ENCODE data around the gene SNRPA1.

Gene SNRPA1

DNA sequence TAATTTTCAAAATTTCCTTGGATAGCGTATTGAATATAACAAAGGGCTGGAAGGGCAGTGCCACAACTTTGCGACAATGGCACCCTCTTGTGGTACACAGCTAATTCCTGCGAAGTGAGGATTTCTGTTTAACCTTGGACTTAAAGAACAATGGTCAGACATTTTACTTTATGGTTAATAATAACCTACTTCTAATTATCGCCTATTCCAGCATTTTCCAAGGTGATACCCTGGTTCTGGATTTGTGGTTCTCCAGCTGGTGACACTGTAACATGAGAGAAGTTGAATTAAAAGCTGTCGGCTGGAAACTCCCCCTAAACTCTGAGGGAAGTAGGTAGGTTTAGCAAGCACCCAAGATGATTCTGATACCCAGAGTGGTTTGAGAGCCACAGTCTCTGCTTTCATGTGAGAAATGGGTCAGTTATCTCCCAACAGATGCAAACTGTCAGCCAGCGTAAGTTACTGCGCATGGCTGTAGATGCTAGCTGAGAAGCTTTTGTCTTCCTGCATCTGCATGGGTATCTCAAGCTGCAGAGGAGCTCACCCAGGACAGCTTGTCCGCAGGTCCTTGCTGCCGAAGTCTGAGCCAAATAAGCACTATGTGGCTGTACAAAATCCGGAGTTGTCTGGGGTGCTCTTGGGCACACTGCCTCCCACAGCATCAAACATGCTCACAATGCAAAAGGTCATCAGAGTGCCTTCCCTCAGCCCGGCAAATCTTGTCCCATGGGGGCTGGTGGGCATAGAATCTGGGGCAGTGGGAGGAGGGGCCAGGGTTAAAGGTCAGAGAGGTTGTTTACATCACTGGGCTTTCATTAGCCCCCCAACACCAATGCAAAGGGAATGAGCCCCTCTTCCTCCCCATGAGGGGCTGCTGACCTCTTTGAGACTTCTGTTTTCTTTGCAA lies 36.6 kb downstream of the SNRPA1 start:
- peak; percentile 89 for DNase-seq (ENCODE audit: low spot score)

DNA sequence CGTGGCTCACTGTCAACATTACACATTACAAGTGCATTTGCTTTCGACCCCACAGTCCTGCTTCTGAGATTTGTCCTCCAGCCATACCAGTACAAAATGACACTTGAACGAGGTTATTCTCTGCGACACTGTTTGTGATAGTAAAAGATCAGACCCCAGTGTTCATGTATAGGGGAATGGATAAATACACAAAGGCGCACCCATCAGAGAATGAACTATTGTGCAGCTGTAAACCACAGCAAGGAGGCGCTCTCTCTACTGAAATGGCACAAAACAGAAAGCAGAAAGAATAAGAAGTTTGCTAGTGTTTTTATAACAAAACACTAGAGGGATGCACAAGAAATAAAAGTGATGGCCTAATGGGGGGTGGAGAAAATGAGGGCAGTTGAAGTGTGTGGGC lies 38.3 kb downstream of the SNRPA1 start:
- no peak for DNase-seq (ENCODE audit: low spot score)

- no peak for DNase-seq (ENCODE audit: low spot score)
Measured at GRCh38 chr15:101255615-101256241, 39.3 kb downstream of the SNRPA1 start.

DNA sequence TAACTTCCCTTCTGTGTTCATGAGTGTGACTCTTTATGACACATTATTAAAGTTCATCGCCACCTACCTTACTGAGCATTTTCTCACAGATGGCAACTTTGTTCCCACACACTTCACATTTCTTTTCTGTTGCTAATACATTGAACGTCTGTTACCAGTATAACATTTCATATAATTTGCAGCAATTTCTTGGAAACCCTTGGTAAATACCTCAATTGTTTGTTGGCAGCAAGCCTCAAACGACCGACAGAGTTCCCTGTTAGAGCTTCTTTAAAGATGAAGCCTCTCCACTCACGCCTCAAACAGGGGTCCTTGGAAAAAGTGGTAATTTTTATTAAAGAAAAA lies 40.0 kb downstream of the SNRPA1 start:
- DNase-seq (ENCODE audit: low spot score): no peak

DNA sequence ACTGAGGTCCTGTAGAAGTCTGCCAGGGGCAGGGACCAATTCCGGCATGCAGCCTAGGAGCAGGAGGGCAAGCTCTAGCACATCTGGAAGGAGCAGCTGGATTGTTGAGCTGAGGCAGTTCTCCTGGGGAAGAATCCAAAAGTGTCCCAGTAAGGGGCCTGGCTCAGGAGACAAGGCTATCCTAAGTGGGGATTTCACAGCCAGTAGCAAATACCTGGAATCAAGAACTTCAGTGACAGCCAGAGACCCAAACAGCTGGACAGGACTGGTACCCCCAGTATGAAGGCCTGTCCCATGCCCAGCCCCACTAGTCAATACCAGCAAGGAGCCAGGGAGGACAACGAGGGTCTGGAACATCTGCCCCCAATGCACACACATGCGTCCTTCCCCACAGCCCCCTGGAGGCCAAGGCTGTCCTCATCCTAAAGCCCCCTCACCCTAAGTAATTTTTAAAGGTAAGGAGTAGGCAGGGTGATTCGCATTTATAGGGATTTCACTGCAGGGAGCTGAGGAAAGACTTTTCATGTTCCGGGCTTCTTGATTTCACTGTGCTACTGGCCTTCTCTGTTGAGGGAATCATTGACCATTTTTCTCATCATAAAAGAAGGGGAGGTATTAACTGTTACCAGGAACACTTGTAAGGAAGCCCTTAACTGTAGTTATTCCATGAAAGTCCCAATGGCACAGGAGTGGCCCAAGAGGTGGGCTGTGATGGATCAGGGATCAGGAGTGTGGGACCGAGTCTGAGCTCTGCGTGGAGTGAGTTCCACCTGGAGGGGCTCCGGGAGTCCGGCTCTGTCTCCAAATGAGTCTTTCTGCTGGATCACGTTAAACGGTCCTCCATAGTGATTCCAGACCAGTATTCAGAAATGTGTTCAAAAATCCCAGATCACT lies 40.6 kb downstream of the SNRPA1 start:
- no peak for DNase-seq (ENCODE audit: low spot score)

DNA sequence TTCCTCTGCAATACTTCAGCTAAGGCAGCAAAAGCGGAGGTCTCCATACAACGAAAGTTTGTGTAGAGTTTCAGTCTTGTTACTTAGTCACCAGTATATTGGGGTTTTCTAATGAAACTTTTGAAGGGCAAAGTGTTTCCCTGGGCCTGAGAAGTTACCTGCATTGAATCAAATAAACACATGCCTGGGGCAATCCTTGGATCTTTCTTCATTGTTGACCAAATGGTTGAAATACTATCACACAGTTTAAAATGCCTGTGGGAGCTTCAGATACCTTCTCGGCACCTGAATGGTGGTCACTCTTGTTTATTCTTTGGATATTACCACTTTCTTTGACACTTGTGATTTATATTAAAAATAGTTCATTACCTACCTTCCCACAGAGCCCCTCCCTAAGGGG lies 42.2 kb downstream of the SNRPA1 start:
- DNase-seq (ENCODE audit: low spot score): no peak

- peak; percentile 91 for DNase-seq (ENCODE audit: low spot score)
Measured at GRCh38 chr15:101251830-101252820, 42.9 kb downstream of the SNRPA1 start, which contains the start of gene CHSY1. Gene CHSY1, minus strand, starts transcription at chr15:101252048. Its CDS starts 592 bp downstream, at chr15:101251456.

GRCh38 chr15:101250873-101251829 lies 43.9 kb downstream of the SNRPA1 start:
- no peak for DNase-seq (ENCODE audit: low spot score)

DNA sequence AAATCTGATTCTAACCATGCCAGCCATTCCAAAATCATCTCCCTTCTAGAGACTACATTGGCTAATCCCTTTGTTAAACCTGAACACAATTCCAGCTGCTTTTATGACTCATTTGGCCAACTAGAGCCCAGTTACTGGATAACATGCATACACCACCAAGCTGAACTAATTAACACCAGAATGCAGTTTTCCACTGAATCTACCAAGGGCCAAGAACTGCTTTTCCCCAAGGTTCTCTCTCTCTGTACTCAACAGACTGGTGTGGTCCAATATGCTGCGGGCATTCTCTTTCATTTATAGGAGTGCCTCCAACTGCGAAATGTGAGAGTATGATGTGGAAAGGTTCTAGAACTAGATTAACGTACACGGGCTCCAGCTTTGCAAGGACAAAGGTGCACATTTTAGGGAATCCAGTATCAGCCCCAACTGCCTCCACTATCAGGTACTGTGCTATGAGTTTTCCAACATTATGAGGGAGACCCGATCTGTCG lies 44.7 kb downstream of the SNRPA1 start:
- no peak for DNase-seq (ENCODE audit: low spot score)

- DNase-seq (ENCODE audit: low spot score): no peak
Measured at GRCh38 chr15:101248274-101248673, 46.8 kb downstream of the SNRPA1 start.

GRCh38 chr15:101246824-101247745 lies 48.0 kb downstream of the SNRPA1 start:
- DNase-seq (ENCODE audit: low spot score): no peak

GRCh38 chr15:101246391-101246790 lies 48.7 kb downstream of the SNRPA1 start:
- no peak for DNase-seq (ENCODE audit: low spot score)

GRCh38 chr15:101244889-101245668 lies 50.0 kb downstream of the SNRPA1 start:
- DNase-seq (ENCODE audit: low spot score): no peak

- no peak for DNase-seq (ENCODE audit: low spot score)
Measured at GRCh38 chr15:101244036-101244781, 50.8 kb downstream of the SNRPA1 start.

DNA sequence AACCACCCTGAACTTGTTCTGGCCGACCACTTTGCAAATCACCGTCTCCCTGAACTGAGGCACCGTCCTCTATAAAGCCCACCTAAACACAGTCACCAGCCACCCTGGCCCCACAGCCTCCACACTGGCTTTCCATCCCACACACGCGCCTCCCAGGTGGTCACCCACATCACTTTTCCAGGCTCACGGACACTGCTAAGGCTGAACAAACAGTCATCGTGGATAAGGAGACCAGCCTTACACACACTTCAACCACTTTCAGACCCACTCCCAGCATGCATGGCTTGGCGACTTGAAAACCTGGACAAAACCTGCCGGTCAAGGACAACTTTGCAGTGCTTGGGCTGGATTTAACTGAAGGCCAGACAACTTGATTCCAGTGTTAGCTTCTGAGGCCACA lies 51.6 kb downstream of the SNRPA1 start:
- DNase-seq (ENCODE audit: low spot score): no peak

DNA sequence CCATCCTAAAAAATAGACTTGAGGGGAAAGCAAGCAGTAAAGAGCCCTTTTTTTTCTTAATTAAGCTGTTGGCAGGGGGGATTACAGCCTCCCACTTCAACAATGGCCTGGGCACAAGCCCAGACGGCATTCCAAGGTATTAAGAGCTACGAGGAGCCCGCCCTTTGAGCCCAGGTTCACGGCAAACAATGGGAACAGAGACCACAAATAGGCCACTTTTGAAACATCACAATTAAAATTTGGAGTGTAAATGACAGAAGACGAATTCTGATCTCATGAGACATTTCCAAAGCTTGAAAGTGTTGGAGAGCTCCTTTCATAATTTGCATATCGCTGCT lies 52.1 kb downstream of the SNRPA1 start:
- DNase-seq (ENCODE audit: low spot score): no peak
